GM19193 (cell line): ENCODE results near the gene RNF212.

Experiments
- POLR2A ChIP-seq: IDR thresholded peaks from 4 replicates; pipeline ENCODE4 v1.6.1; 2011; ENCODE audit not compliant: insufficient read depth, insufficient read length; ENCODE audit errors: extremely low read depth

The RNF212 gene

DNA sequence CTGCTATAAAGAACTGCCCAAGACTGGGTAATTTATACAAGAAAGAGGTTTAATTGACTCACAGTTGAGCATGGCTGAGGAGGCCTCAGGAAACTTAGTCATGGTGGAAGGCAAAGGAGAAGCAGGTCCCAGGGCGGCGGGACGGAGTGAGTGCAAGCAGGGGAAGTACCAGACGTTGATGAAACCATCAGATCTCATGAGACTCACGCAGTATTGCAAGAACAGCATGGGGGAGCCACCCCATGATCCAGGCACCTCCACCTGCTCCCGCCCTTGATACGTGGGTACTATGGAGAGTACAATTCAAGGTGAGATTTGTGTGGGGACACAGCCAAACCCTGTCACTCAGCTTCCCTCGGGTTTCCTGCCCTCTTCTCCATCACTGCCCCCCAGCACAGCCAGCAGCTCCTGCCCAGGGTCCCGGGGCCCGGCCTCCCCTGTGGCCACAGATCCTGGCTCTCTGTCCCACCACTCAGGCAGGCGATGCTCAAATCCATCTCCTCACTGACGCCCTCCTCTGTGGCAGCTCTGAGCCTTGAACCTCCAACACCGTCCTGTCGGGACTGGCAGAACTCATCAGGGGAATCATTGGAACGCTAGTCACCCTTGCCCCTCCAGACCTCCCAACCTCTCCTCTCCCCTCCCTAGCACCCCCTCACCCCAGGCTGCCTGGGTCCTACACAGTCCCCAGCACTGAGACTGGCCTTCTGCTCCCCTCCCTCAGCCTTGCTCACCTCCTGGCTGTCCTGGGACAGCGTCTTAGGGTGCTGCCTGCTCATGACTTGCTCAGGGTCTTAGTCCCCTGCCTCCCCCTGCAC is 64.4 kb downstream of the RNF212 start:
- no peak for TF ChIP-seq POLR2A

GRCh38 chr4:1047976-1048772 is 65.2 kb downstream of the RNF212 start:
- TF ChIP-seq POLR2A, result no peak

- TF ChIP-seq POLR2A, result no peak
Observed at GRCh38 chr4:1047106-1047975, 66.0 kb downstream of the RNF212 start.

DNA sequence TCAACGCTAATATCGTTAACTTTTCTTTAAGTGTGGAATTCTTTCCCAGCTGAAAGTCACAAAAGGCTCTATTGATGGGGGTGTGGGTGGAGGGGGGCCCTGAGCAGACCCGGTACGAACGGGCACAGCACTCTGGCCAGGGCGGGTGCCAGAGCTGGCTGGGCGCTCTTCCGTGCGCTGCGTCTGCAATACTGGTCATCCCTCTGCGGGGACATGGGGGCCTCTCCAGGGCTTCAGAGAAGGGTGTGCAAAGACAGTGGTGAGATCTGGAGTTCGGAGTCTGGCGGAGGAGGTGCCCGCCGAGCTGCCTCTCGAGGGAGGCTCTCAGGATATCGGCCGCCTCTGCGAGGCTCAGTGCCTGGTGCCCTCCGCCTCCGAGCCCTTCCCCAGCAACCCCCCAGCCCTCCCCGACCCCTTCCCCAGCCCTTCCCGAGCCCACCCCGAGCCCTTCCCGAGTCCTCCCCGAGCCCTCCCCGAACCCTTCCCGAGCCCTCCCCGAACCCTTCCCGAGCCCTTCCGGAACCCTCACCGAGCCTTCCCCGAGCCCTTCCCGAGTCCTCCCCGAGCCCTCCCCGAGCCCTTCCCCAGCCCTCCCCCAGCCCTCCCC is 67.7 kb downstream of the RNF212 start:
- no peak for TF ChIP-seq POLR2A

DNA sequence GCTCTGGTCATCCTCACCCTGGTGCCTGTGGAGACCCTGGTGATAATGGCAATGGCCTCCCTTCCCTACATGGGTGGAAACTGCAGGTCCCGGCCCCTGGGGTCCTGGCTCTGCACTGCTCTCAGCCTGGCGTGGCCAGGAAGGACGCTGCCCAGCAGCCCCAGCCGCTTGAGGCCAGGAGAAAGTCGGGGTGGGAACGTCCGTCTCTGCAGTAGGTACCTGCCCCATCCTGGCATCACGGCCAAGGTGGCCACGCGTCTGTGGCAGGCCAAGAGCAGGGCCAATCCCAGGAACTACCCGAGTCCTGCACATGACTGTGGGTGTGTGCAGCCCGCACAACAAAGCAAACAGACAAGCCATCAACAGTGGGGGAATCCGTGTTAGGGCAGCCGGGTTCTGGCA is 68.2 kb downstream of the RNF212 start:
- TF ChIP-seq POLR2A, result no peak

DNA sequence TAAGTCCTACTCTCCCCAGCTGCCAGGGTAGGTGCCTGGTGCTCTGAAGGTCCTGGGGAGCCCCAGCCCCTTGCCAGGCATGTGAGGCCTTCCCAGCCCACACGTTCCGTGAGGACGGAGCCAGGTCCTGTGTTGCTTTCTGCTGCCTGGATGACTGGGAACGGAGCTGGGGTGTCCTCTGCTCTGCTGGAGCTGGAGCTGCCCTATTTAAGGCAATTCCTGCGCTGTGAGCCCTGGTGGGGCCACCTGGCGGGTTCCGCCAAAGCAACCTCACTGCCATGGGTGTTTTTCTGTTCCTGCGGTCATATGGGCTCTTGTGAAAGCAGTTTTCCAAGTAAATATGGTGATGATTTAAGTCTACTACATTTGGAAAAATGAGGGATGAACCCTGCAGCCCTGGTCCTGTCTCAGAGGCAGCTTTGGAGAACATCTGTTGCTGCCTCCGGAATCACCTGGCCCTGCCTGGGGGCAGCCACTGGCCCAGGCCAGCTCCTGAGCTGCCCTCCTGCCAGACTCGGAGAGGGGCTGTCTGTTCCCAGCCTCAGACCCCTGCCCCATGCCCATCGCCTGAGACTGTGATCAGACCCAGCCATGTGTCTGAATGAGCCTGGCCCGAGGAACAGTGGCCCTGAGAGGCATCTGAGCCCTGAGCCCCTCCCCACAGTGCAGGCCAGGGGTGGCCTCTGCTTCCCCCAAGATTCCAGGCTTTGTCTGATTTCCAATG is 68.7 kb downstream of the RNF212 start:
- TF ChIP-seq POLR2A, result no peak

DNA sequence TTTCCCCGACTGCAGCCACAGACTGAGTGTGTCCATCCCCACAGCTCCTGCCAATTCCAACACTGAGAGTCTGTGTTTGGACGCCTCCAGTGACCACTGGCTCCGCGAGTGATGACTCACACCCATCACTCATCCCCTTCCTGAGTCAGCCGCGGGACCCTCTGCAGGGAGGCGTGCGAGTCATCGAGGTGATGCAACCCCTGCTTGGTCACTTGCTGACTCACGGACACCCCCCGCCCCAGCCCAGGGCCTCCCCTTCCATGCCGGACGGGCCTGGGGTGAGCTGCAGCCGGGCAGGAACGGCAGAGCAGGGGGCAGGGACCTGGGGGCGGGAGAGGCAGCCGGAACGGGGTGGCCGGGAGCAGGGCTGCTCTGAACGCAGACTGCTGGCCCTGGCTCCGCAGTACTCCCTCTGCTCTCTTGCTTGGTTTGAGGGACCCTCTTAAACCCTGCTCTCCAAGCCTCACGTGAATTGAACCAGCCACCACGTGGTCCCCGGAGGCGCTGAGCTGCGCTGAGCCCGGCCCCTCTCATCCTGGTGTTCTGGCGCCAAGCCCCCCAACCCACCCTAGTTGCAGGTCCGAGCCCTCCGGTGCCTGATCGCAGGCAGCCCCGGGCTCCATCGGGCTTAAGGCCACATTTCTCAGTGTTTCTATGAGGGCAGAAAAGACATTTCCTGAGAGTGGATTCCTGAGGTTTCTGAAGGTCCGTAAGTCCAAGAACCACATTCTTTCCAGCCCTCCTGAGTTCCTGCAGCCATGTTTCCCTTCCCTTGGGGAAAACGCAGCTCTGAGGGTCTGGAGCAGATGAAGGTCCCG is 69.5 kb downstream of the RNF212 start:
- TF ChIP-seq POLR2A, result no peak

DNA sequence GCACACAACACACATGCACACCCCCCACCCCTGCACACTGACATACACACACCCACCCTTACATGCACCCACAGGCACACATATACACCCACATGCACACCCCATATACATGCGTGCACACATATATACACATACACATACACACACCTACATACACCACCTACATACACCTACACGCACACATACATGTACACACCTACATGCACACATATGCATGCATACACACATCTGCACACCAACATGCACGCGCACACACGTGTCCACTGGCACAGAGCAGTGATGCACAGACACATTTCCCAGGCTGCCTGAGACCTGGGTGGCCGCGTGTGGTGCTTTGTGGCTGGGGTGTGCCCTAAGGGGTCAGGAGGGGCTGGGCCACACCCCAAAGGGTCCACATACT is 70.2 kb downstream of the RNF212 start:
- no peak for TF ChIP-seq POLR2A

DNA sequence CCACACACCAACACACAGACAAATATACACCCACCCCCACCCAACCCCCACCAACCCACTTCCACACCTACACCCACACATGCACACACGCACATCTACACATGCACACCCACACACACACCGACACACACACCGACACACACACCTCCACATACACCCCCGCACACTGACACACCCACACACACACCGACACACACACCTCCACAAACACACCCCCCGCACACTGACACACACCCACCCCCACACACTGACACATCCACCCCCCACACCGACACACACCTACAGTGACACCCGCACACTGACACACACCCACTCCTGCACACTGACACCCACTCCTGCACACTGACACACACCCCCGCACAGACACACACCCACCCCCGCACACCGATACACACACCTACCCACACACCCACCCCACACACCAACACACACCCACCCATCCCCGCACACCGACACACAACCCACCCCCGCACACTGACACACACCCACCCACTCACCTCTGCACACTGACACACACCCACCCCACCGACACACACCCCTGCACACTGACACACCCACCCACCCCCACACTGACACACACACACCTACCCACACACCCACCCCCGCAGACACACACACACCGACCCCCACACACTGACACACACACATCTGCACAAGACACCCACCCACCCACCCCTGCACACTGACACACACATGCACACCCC is 70.9 kb downstream of the RNF212 start:
- TF ChIP-seq POLR2A, result no peak

- no peak for TF ChIP-seq POLR2A
Observed at GRCh38 chr4:1041936-1042330, 71.4 kb downstream of the RNF212 start.

GRCh38 chr4:1041147-1041935 is 72.0 kb downstream of the RNF212 start:
- TF ChIP-seq POLR2A, result no peak
